Panc1 (cell line): Measurements from ENCODE around the gene AP4M1.

Experiments used
- POLR2AphosphoS5 ChIP-seq: IDR thresholded peaks from 2 replicates; pipeline ENCODE4 v1.6.1; 2012; ENCODE audit warnings: mild to moderate bottlenecking, low read depth, low read length, moderate library complexity
- SIN3A ChIP-seq: IDR thresholded peaks from 2 replicates; pipeline ENCODE4 v1.6.1; 2012; ENCODE audit warnings: low read depth, mild to moderate bottlenecking, low read length, moderate library complexity, borderline replicate concordance; ENCODE audit not compliant: insufficient read depth
- TCF7L2 ChIP-seq: IDR thresholded peaks from 2 replicates; pipeline ENCODE4 v1.6.1; 2011; ENCODE audit warnings: mild to moderate bottlenecking, low read depth, low read length, inconsistent platforms
- TF ChIP-seq, protein P1 (sequence below), 2 experiments: IDR thresholded peaks; 2 replicates each; pipeline ENCODE4 v1.6.1; 2011 to 2012; ENCODE audit warnings: low read depth in 2 of 2, control low read depth in 1 of 2, low read length in 1 of 2, mild to moderate bottlenecking in 1 of 2, moderate library complexity in 1 of 2; ENCODE audit not compliant: insufficient read depth in 1 of 2
- TF ChIP-seq, protein P2 (sequence below): fragments of 450-650 bp; IDR thresholded peaks from 2 replicates; pipeline ENCODE4 v1.5.1; 2017; ENCODE audit warnings: mild to moderate bottlenecking

DNA sequence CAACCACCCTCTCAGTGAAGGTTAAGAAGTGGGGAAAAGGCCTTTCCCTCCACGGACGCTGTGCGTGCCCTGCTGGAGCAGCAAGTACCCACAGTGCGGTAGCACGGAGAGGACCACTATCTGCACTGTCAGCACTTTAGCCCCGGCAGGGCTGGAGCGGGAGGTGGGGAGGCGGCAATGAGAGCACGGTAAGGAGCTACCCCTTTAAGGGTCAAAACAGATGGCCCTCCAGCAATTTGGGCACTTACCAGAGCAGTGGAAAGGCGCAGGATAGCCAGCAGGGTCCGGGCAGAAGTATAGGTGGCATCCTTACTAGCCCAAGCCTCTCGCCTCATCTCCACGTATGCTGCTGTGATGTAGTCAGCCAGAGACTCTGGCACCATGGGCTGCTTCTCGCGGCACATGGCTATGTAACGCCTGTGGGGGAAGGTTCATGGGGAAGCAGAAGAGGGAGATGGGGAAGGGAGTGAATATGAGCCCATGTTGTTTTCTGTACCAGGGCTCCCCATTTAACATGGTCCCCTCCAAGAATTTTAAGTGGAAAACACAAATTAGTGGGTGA is 7.4 kb upstream of the AP4M1 start:
- TF ChIP-seq, protein P1, sequence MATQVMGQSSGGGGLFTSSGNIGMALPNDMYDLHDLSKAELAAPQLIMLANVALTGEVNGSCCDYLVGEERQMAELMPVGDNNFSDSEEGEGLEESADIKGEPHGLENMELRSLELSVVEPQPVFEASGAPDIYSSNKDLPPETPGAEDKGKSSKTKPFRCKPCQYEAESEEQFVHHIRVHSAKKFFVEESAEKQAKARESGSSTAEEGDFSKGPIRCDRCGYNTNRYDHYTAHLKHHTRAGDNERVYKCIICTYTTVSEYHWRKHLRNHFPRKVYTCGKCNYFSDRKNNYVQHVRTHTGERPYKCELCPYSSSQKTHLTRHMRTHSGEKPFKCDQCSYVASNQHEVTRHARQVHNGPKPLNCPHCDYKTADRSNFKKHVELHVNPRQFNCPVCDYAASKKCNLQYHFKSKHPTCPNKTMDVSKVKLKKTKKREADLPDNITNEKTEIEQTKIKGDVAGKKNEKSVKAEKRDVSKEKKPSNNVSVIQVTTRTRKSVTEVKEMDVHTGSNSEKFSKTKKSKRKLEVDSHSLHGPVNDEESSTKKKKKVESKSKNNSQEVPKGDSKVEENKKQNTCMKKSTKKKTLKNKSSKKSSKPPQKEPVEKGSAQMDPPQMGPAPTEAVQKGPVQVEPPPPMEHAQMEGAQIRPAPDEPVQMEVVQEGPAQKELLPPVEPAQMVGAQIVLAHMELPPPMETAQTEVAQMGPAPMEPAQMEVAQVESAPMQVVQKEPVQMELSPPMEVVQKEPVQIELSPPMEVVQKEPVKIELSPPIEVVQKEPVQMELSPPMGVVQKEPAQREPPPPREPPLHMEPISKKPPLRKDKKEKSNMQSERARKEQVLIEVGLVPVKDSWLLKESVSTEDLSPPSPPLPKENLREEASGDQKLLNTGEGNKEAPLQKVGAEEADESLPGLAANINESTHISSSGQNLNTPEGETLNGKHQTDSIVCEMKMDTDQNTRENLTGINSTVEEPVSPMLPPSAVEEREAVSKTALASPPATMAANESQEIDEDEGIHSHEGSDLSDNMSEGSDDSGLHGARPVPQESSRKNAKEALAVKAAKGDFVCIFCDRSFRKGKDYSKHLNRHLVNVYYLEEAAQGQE (IDR thresholded peaks at IDR 0.05; ENCODE audit: insufficient read depth in 1 of 2, low read depth in 2 of 2, low read length in 1 of 2) = no peak
- TF ChIP-seq, protein P2, sequence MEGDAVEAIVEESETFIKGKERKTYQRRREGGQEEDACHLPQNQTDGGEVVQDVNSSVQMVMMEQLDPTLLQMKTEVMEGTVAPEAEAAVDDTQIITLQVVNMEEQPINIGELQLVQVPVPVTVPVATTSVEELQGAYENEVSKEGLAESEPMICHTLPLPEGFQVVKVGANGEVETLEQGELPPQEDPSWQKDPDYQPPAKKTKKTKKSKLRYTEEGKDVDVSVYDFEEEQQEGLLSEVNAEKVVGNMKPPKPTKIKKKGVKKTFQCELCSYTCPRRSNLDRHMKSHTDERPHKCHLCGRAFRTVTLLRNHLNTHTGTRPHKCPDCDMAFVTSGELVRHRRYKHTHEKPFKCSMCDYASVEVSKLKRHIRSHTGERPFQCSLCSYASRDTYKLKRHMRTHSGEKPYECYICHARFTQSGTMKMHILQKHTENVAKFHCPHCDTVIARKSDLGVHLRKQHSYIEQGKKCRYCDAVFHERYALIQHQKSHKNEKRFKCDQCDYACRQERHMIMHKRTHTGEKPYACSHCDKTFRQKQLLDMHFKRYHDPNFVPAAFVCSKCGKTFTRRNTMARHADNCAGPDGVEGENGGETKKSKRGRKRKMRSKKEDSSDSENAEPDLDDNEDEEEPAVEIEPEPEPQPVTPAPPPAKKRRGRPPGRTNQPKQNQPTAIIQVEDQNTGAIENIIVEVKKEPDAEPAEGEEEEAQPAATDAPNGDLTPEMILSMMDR = no peak
- TF ChIP-seq POLR2AphosphoS5 (peak; percentile 48; the same call in 1 of the 2 replicates), SIN3A (no peak), TCF7L2 (no peak)
